HepG2 (cell line): ENCODE results near the gene ZBTB18. TPM values are rescaled to one million over a fixed set of nuclear protein-coding genes. Genes with fewer than 3 reads are reported as not detected.
A peak's percentile ranks its signal among the peaks of the same experiment; 100 is the strongest.

Experiments
- ATAC-seq: fragments of 200-7000 bp; cut with Tn5 transposase; 3 replicates; pipeline ENCODE4 v1.9.1; 2020; ENCODE audit warnings: mild to moderate bottlenecking, moderate library complexity
- BruUV-seq: library from RNA; stranded (reverse); fragments of 400-500 nt; replicated peaks from 2 replicates; lab custom pipeline; 2021; lab: Mats Ljungman, UMichigan
- CTCF ChIA-PET: fragments of 300-600 bp; formaldehyde crosslinking; extraction: SDS; loops from one replicate; lab custom pipeline; 2021; ENCODE audit warnings: low total read pairs, inconsistent platforms, low intra/inter-chr PET ratio; lab: Yijun Ruan, JAX
- POLR2A ChIA-PET: fragments of 350-600 bp; sonication (Branson Sonifier 250); formaldehyde crosslinking; loops from one replicate; lab custom pipeline; 2020; ENCODE audit warnings: antibody characterized with exemption, inconsistent platforms; lab: Yijun Ruan, JAX
- DNase-seq: peaks from one replicate; pipeline ENCODE4 v3.0.0-alpha.2; 2015; ENCODE audit warnings: low spot score
- FAIRE-seq: peaks from 3 replicates; lab custom pipeline; 2011; peaks lifted over from hg19 to GRCh38; lab: Jason Lieb, UNC
- H2AFZ ChIP-seq: one replicate; pipeline ENCODE4 v1.6.1; 2011; ENCODE audit warnings: low read length, inconsistent platforms
- H3K27ac ChIP-seq: fragments of 300-600 bp; 3 replicates; pipeline ENCODE4 v1.8.0; 2011; ENCODE audit warnings: mixed run types, mild to moderate bottlenecking, mixed read lengths, low read length, inconsistent platforms; ENCODE audit not compliant: insufficient read depth; ENCODE audit errors: extremely low read length
- H3K27me3 ChIP-seq, 2 experiments: fragments of 200-600 bp in 1 of 2; 2 replicates in 1 of 2; 3 replicates in 1 of 2; pipeline versions ENCODE4 v1.6.0 to v1.8.0; 2011; ENCODE audit warnings: low read length in 2 of 2, mild to moderate bottlenecking in 2 of 2, moderate library complexity in 2 of 2, inconsistent platforms in 1 of 2; ENCODE audit not compliant: insufficient read depth in 2 of 2, control insufficient read depth in 1 of 2
- H3K36me3 ChIP-seq, 2 experiments: fragments of 200-600 bp in 1 of 2; replicated peaks in 1 of 2; 2 replicates in 1 of 2; 3 replicates in 1 of 2; pipeline versions ENCODE4 v1.5.1 to v1.8.0; 2011; ENCODE audit warnings: low read length in 2 of 2, inconsistent platforms in 1 of 2; ENCODE audit not compliant: insufficient read depth in 2 of 2, control insufficient read depth in 1 of 2
- H3K4me1 ChIP-seq: 2 replicates; pipeline ENCODE4 v1.5.1; 2012; ENCODE audit warnings: low read length, inconsistent platforms; ENCODE audit not compliant: insufficient read depth
- H3K4me2 ChIP-seq: 2 replicates; pipeline ENCODE4 v1.6.0; 2011; ENCODE audit warnings: low read depth, low read length, inconsistent platforms
- H3K4me3 ChIP-seq, 3 experiments: fragments of 200-600 bp in 1 of 3; sonication (generic), shearing (Covaris generic) in 1 of 3; replicated peaks in 1 of 3; 2 replicates each; pipeline ENCODE4 v1.5.1; 2011 to 2016; ENCODE audit warnings: low read length in 3 of 3, inconsistent platforms in 2 of 3, low read depth in 2 of 3, mild to moderate bottlenecking in 2 of 3, control low read depth in 1 of 3, mixed read lengths in 1 of 3; ENCODE audit not compliant: insufficient read depth in 1 of 3
- H3K79me2 ChIP-seq: one replicate; pipeline ENCODE4 v1.6.1; 2011; ENCODE audit warnings: low read length, inconsistent platforms; ENCODE audit not compliant: insufficient read depth
- H3K9ac ChIP-seq: 2 replicates; pipeline ENCODE4 v1.6.0; 2011; ENCODE audit warnings: mild to moderate bottlenecking, low read depth, low read length, inconsistent platforms; ENCODE audit not compliant: insufficient read depth
- H3K9me3 ChIP-seq: 2 replicates; pipeline ENCODE4 v1.5.1; 2012; ENCODE audit warnings: mild to moderate bottlenecking, low read length
- H4K20me1 ChIP-seq: 2 replicates; pipeline ENCODE4 v1.6.0; 2011; ENCODE audit warnings: inconsistent platforms, mild to moderate bottlenecking, low read length, moderate library complexity; ENCODE audit not compliant: insufficient read depth
- CSRNP2 ChIP-seq: sonication (generic); formaldehyde crosslinking; conservative IDR thresholded peaks from 2 replicates; pipeline ENCODE4 v1.8.0; 2022; ENCODE audit warnings: low read depth, missing genetic modification reagents
- FOXA3 ChIP-seq: IDR thresholded peaks from 2 replicates; pipeline ENCODE4 v1.6.1; 2016; ENCODE audit warnings: missing genetic modification reagents, missing compliant biosample characterization
- GMEB2 ChIP-seq: IDR thresholded peaks from 2 replicates; pipeline ENCODE4 v1.6.1; 2016; ENCODE audit warnings: missing biosample characterization, missing genetic modification reagents, low read depth
- NFATC3 ChIP-seq: sonication (generic); formaldehyde crosslinking; IDR thresholded peaks from 2 replicates; pipeline ENCODE4 v1.5.1; 2020; ENCODE audit warnings: mild to moderate bottlenecking, missing genetic modification reagents
- PBX2 ChIP-seq: IDR thresholded peaks from 2 replicates; pipeline ENCODE4 v1.6.1; 2016; ENCODE audit warnings: control low read depth
- PCBP1 ChIP-seq: fragments of 200-400 bp; formaldehyde crosslinking; IDR thresholded peaks from 2 replicates; pipeline ENCODE4 v1.6.1; 2017; ENCODE audit warnings: mild to moderate bottlenecking, low read depth, low read length, borderline replicate concordance
- PHF20 ChIP-seq: sonication (generic); formaldehyde crosslinking; IDR thresholded peaks from 2 replicates; pipeline ENCODE4 v1.5.0; 2020; ENCODE audit warnings: mild to moderate bottlenecking, missing genetic modification reagents
- RFX1 ChIP-seq: fragments of 450-650 bp; IDR thresholded peaks from 2 replicates; pipeline ENCODE4 v1.6.1; 2017
- SAFB2 ChIP-seq: sonication (generic); formaldehyde crosslinking; IDR thresholded peaks from 2 replicates; pipeline ENCODE4 v1.5.1; 2020; ENCODE audit warnings: missing genetic modification reagents, low read depth, mild to moderate bottlenecking, borderline replicate concordance
- SMAD3 ChIP-seq: sonication (generic); formaldehyde crosslinking; IDR thresholded peaks from 2 replicates; pipeline ENCODE4 v1.4.0; 2020; ENCODE audit warnings: missing genetic modification reagents
- ZNF790 ChIP-seq: sonication (generic); formaldehyde crosslinking; IDR thresholded peaks from 2 replicates; pipeline ENCODE4 v1.8.0; 2022; ENCODE audit warnings: missing genetic modification reagents, mild to moderate bottlenecking, borderline replicate concordance
- WGBS: methylation state at CpG from one replicate; pipeline ENCODE4 v1.1.6; 2017; ENCODE audit warnings: low lambda C conversion rate; 5-methylcytosine and 5-hydroxymethylcytosine counted together
- in situ Hi-C: cut with HindIII; loops from 2 replicates; pipeline ENCODE4 v1.10.0; 2017; ENCODE audit warnings: low pct_unique_long_range_greater_than_20kb; ENCODE audit not compliant: extremely low pct_ligation_motif_present
- intact Hi-C: fragments of 100-400 bp; cut with micrococcal nuclease; formaldehyde crosslinking; loops from one replicate; pipeline ENCODE4 v1.10.0; 2022; ENCODE audit not compliant: unreplicated experiment
- polyA plus RNA-seq, 8 experiments: library from polyadenylated mRNA; depleted of rRNA in 3 of 8; stranded (reverse) in 7 of 8; unstranded in 1 of 8; fragments of >200 nt; fragmentation: Illumina TruSeq in 4 of 8; extraction: Trizol in 4 of 8; gene quantifications; 2 replicates each; pipeline versions ENCODE4 v1.2.1 to v1.2.3, GENCODE V29; 2011 to 2016; ENCODE audit warnings: low read depth in 4 of 8, missing spikeins in 1 of 8, mixed read lengths in 1 of 8; ENCODE audit not compliant: insufficient read depth in 1 of 8
- total RNA-seq, 5 experiments: library from RNA; depleted of rRNA; stranded (reverse); fragments of >200 nt; fragmentation: Illumina TruSeq; extraction: Trizol; gene quantifications; 2 replicates each; pipeline ENCODE4 v1.2.3, GENCODE V29; 2016; ENCODE audit warnings: low read depth in 1 of 5
- TF ChIP-seq, protein P1 (sequence below): sonication (generic); formaldehyde crosslinking; IDR thresholded peaks from 2 replicates; pipeline ENCODE4 v1.8.1; 2023; ENCODE audit warnings: mild to moderate bottlenecking, moderate library complexity, missing genetic modification reagents

The ZBTB18 gene
- total and polyA plus RNA-seq, 2 of the 13 experiments (the other 11 are each of a cell fraction or from before 2014, with no cell fraction given): 3.1 to 4.3 TPM

DNA sequence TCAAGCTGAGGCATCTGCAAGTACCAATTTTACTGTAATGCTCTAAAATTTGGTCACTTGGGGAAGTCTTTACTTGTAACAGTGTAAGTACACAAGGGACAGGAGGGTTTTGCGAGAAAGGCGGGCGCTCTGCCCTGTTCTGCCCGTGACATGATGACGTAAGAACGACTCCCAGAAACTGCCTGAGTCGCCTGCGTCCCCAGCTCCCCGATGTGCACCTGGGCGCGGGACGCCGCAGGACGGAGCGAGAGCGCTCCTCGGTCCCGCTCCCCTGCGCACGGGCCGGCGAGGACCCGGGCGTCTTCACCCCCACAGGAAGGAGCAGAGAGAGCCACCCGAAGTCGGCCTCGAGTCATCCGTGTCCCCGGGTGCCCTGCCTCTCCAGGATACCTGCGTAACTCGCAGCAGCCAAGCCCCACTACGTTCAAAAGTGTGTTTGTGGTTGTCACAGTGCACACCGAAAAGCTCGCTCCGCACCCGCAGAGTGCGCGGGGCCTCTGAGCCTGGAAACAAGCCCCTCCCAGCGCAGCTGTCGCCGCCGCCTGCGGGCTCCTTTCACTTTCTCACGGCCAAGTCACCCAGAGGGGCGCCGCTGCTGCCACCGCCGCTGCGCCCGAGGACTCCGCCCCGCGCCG is 3.3 kb upstream of the ZBTB18 start (continued):
- TF ChIP-seq SAFB2 (CRISPR knock-in tag) (no peak), PHF20 (no peak), CSRNP2 (no peak), RFX1 (no peak)

- under 1% methylated on average over 24 of the region's 109 CpGs for WGBS
- H3K27ac ChIP-seq: no peak overlapping the region
- peak; percentile 47; the same call in 1 of the 2 replicates for TF ChIP-seq GMEB2 (CRISPR knock-in tag)
- no peak for TF ChIP-seq ZNF790 (CRISPR knock-in tag)
- TF ChIP-seq, protein P1, sequence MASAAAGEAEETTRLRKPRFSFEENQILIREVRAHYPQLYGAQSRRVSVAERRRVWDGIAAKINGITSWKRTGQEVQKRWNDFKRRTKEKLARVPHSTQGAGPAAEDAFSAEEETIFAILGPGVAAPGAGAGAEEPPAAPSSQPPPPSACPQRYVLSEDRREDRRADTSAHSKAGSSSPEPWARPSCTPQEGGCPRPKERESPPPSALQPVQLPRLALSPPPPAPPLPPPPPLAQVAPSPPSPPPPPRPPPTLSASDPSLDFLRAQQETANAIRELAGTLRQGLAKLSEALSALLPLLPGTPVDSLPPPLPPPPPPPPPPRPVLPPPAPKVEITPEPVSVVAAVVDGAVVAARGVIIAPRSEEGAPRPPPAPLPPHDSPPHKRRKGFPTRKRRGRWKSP (CRISPR knock-in tag): no peak
- TF ChIP-seq PBX2 (CRISPR knock-in tag): peak; percentile 86
- no peak for TF ChIP-seq SMAD3 (CRISPR knock-in tag)
- TF ChIP-seq PCBP1: 0 out of 2 replicates have a peak, but pooled peaks have one; percentile 16
- no peak for TF ChIP-seq FOXA3
- no peak for TF ChIP-seq NFATC3
Measured at GRCh38 chr1:244048256-244049161, 2.6 kb upstream of the ZBTB18 start.

More at GRCh38 chr1:244048256-244049161, 2.6 kb upstream of the ZBTB18 start:
- peaks cover 0 to 6% of the 10 kb centered on the region in 2 experiments; a peak in 2 of 5 replicates for H3K27me3 ChIP-seq
- no peaks in the 10 kb centered on the region for H3K36me3 ChIP-seq
- H3K9me3 ChIP-seq: no peaks in the 10 kb centered on the region
- no peak overlapping the region for H3K9ac ChIP-seq
- peaks cover 7% of the 10 kb centered on the region for H3K79me2 ChIP-seq
- peak overlapping the region; percentile 12; the same call in 1 of the 2 replicates for H3K4me2 ChIP-seq
- POLR2A ChIA-PET: interaction anchor here (0.9 to 1.4 kb wide), 3 partner anchors 17 to 793 kb away, joined by 3 to 9 read pairs (median 6); partner anchors contain the start of gene SDCCAG8
- ATAC-seq: peak; percentile 95
- no TSS peak for BruUV-seq
- DNase-seq: peak; percentile 96
- peak; percentile 28 for FAIRE-seq
- peak overlapping the region in 2 of 3 experiments; percentile 79 to 100; a peak in 4 of 6 replicates for H3K4me3 ChIP-seq
- in situ Hi-C loops: no loop called here
- intact Hi-C loops: loop anchor here (10.0 kb wide), 1 partner anchor 194 kb away; the partner anchor contains the start of gene AKT3
- no peak overlapping the region for H2AFZ ChIP-seq
- peaks cover 32% of the 10 kb centered on the region for H3K4me1 ChIP-seq
- CTCF ChIA-PET: interaction anchor here (1.1 kb wide), 1 partner anchor 225 kb away, joined by 3 read pairs; no protein-coding TSS in a partner anchor
- H4K20me1 ChIP-seq: no peaks in the 10 kb centered on the region
